Right lobe of liver (tissue), 6 donors: Measurements from ENCODE around the gene PRKAG3. TPM values are rescaled to one million over a fixed set of nuclear protein-coding genes. Genes with fewer than 3 reads are reported as not detected.
"Not testable (repeated sequence)": the region's sequence is repeated elsewhere in the genome, so short reads cannot be mapped to it uniquely, and the experiment has no call there.

Experiments
- ATAC-seq, 4 donors: fragments of 200-7000 bp; cut with Tn5 transposase; one replicate each; pipeline ENCODE4 v1.9.1; 2020; ENCODE audit warnings: mild to moderate bottlenecking in 4 of 4, moderate library complexity in 4 of 4
- DNase-seq, 3 donors: peaks; one replicate each; pipeline ENCODE4 v3.0.0-alpha.2; 2020
- H3K27ac ChIP-seq, 3 donors: fragments of 200-600 bp; one replicate each; pipeline ENCODE4 v1.8.0; 2022
- H3K27me3 ChIP-seq, 2 donors: fragments of 200-600 bp; one replicate each; pipeline ENCODE4 v1.8.0; 2022
- H3K36me3 ChIP-seq, 4 donors: fragments of 200-600 bp; sonication (generic) in 1 of 4; one replicate each; pipeline versions ENCODE4 v1.5.1 to v1.8.0; 2017 to 2022; ENCODE audit warnings: control low read depth in 1 of 4
- H3K4me1 ChIP-seq, 4 donors: fragments of 200-600 bp; sonication (generic) in 1 of 4; one replicate each; pipeline versions ENCODE4 v1.5.1 to v1.8.0; 2017 to 2022; ENCODE audit warnings: control low read depth in 1 of 4
- H3K4me3 ChIP-seq, 3 donors: fragments of 200-600 bp; one replicate each; pipeline ENCODE4 v1.8.0; 2022
- H3K9me3 ChIP-seq, 4 donors: fragments of 200-600 bp; sonication (generic) in 1 of 4; one replicate each; pipeline versions ENCODE4 v1.5.1 to v1.8.0; 2017 to 2022; ENCODE audit warnings: control low read depth in 1 of 4
- POLR2A ChIP-seq: fragments of 450-650 bp; IDR thresholded peaks from one replicate; pipeline ENCODE4 v1.6.1; 2017; ENCODE audit warnings: antibody characterized with exemption, mild to moderate bottlenecking
- WGBS: methylation state at CpG from one replicate; pipeline ENCODE4 v1.1.6; 2018; ENCODE audit warnings: low coverage, low lambda C conversion rate; ENCODE audit not compliant: insufficient coverage; ENCODE audit errors: missing lambda C conversion rate; 5-methylcytosine and 5-hydroxymethylcytosine counted together
- intact Hi-C, 2 donors: fragments of 100-400 bp; cut with DNase I; formaldehyde crosslinking; loops; one replicate each; pipeline versions ENCODE4 v1.11.2 to v1.14.1; 2022
- microRNA-seq, 2 donors: library from miRNA; unstranded; fragments of <30 nt; microRNA quantifications; one replicate each; pipeline ENCODE4, GENCODE V29; 2019 to 2020
- total RNA-seq, 6 experiments: library from RNA; depleted of rRNA in 2 of 6; stranded (reverse); fragments of >200 nt in 2 of 6; fragmentation: NEBNext Ultra II Directional in 3 of 6; extraction: Animal tissue kit (Norgen Biotek cat#: 25700) in 3 of 6; gene quantifications; one replicate each; pipeline versions ENCODE4 v1.1.0 to v1.2.4, GENCODE V29; 2016 to 2023
- TF ChIP-seq, protein P1 (sequence below), 4 donors: fragments of 200-600 bp in 3 of 4; fragments of 450-650 bp in 1 of 4; IDR thresholded peaks; one replicate each; pipeline versions ENCODE4 v1.5.1 to v1.8.0; 2016 to 2022; ENCODE audit warnings: antibody characterized with exemption in 4 of 4, mild to moderate bottlenecking in 2 of 4
- donor health status: DM: no; HTN: yes; CAD: no.
- donor health status: DM: no; HTN: no; CAD: no.
- donor health status: DM: no; HTN: no; CAD: no.
- donor health status: DM: no; HTN: yes; CAD: no.
- donor health status: DM: no; HTN: yes; CAD: no.

PRKAG3 gene
- total RNA-seq, 6 experiments from 2014 or later, result not detected

DNA sequence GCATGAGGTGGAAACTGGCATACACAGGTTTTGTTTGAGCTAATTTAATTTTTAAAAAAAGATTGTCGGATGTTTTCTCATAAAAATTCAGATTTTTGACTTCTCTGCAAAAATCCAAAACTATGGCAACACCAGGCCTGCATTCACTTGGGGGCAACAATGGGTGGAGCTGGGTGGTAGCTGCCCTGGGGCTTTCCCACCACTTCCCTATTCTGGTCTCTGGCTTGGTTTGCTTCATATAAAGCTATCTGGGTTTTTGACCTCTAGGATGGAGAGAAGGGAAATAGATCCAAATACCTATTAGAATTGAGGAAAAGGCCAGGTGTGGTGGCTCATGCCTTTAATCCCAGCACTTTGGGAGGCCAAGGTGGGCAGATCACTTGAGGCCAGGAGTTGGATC is 55.1 kb downstream of the PRKAG3 start:
- no peak for ATAC-seq
- H3K4me3 ChIP-seq, result no peak overlapping the region

DNA sequence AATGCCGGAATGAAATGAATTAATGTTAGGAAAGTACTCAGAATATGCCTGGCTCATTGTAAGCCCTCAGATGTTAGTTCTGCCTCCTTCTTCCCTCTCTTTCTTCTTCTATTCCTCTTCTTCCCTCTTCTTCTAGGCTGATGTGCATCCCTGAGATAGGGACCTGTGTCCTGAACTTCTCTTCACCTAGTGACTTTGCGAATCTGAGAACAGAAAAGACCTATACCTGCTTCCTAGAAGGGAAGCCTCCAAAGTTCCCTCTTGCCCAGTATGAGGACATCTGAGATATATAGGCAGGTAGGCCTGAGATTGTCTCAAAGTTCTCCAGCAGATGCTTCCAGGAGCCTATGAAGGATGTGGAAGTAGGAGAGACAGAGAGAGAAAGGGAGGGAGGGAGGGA is 57.7 kb downstream of the PRKAG3 start:
- 100% methylated on average over 2 of the region's 2 CpGs for WGBS
- no peaks in the 10 kb centered on the region for H3K27me3 ChIP-seq
- H3K27ac ChIP-seq, result no peak overlapping the region
- DNase-seq, result no peak
- H3K4me3 ChIP-seq, result no peak overlapping the region
- ATAC-seq, result no peak
- H3K9me3 ChIP-seq, result no peaks in the 10 kb centered on the region
- H3K4me1 ChIP-seq, result no peaks in the 10 kb centered on the region
- no peak for TF ChIP-seq POLR2A
- TF ChIP-seq, protein P1, sequence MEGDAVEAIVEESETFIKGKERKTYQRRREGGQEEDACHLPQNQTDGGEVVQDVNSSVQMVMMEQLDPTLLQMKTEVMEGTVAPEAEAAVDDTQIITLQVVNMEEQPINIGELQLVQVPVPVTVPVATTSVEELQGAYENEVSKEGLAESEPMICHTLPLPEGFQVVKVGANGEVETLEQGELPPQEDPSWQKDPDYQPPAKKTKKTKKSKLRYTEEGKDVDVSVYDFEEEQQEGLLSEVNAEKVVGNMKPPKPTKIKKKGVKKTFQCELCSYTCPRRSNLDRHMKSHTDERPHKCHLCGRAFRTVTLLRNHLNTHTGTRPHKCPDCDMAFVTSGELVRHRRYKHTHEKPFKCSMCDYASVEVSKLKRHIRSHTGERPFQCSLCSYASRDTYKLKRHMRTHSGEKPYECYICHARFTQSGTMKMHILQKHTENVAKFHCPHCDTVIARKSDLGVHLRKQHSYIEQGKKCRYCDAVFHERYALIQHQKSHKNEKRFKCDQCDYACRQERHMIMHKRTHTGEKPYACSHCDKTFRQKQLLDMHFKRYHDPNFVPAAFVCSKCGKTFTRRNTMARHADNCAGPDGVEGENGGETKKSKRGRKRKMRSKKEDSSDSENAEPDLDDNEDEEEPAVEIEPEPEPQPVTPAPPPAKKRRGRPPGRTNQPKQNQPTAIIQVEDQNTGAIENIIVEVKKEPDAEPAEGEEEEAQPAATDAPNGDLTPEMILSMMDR (IDR thresholded peaks at IDR 0.05), result no peak
- intact Hi-C loops, result no loop called here
- H3K36me3 ChIP-seq, result no peaks in the 10 kb centered on the region

More for the DNA sequence above, 55.1 kb downstream of the PRKAG3 start:
- intact Hi-C loops, result no loop called here
- 93% methylated on average over 1 of the region's 1 CpG for WGBS
- Histone ChIP-seq H3K27ac (no peak overlapping the region), H3K9me3 (no peaks in the 10 kb centered on the region), H3K4me1 (peaks cover 0 to 5% (median 0%) of the 10 kb centered on the region in 4 donors), H3K36me3 (no peaks in the 10 kb centered on the region), H3K27me3 (no peaks in the 10 kb centered on the region)
- TF ChIP-seq, protein P1 (IDR thresholded peaks at IDR 0.05), result no peak
- no peak for TF ChIP-seq POLR2A
- DNase-seq, result no peak

DNA sequence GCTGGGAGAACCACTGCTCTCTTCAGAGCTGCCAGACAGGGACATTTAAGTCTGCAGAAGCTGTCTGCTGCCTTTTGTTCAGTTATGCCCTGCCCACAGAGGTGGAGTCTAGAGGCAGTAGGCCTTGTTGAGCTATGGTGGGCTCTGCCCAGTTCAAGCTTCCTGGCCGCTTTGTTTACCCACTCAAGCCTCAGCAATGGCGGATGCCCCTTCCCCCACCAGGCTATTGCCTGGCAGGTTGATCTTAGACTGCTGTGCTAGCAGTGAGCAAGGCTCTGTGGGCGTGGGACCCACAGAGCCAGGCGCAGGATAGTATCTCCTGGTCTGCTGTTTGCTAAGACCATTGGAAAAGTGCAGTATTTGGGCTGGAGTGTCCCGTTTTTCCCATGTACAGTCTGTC is 58.8 kb downstream of the PRKAG3 start:
- H3K9me3 ChIP-seq, H3K27ac ChIP-seq, H3K27me3 ChIP-seq, ATAC-seq, H3K36me3 ChIP-seq, intact Hi-C loops, H3K4me3 ChIP-seq, DNase-seq, H3K4me1 ChIP-seq: not testable (repeated sequence)
- 87% methylated on average over 3 of the region's 5 CpGs for WGBS

Small RNAs within 50 kb of the gene (microRNA-seq; reads per million reads assigned to microRNA genes)
- 0 reads per million in 2 donors for gene MIR9500

Other genes with a start within 250 kb of the PRKAG3 start
- gene PLCD4, start 223.9 kb downstream of the PRKAG3 start, total RNA-seq, result under 1 TPM; 0.31 to 0.95 (median 0.56) TPM
- gene ZNF142, start 172.2 kb downstream of the PRKAG3 start, total RNA-seq, result 10 to 100 TPM in 2 of 6 experiments, 1 to 10 TPM in 4; 7.1 to 12.5 (median 7.5) TPM
- 10 to 100 TPM; 19.7 to 34.1 (median 28.0) TPM for gene BCS1L, start 172.1 kb downstream of the PRKAG3 start, total RNA-seq
- 10 to 100 TPM in 1 of 6 experiments, 1 to 10 TPM in 5; 7.7 to 11.1 (median 9.1) TPM for gene RNF25, start 159.8 kb downstream of the PRKAG3 start, total RNA-seq
- 10 to 100 TPM in 5 of 6 experiments, 1 to 10 TPM in 1; 9.2 to 14.0 (median 12.7) TPM for gene STK36, start 159.7 kb downstream of the PRKAG3 start, total RNA-seq
- 10 to 100 TPM in 4 of 6 experiments, 1 to 10 TPM in 2; 8.2 to 14.8 (median 11.6) TPM for gene TTLL4, start 121.0 kb downstream of the PRKAG3 start, total RNA-seq
- gene CYP27A1, start 49.7 kb downstream of the PRKAG3 start, total RNA-seq, result 100 to 1,000 TPM; 209 to 463 (median 238) TPM
- gene WNT6, start 28.0 kb upstream of the PRKAG3 start, total RNA-seq, result under 1 TPM in 1 of 6 experiments, not detected in 5; 0.25 TPM
- gene WNT10A, start 49.0 kb upstream of the PRKAG3 start, total RNA-seq, result under 1 TPM in 1 of 6 experiments, not detected in 5; 0.31 TPM
- gene CDK5R2, start 127.9 kb upstream of the PRKAG3 start, total RNA-seq, result not detected
- gene FEV, start 153.4 kb upstream of the PRKAG3 start, total RNA-seq, result not detected
- gene CRYBA2, start 161.6 kb upstream of the PRKAG3 start, total RNA-seq, result not detected
- not detected for gene CFAP65, start 209.7 kb upstream of the PRKAG3 start, total RNA-seq
- gene IHH, start 229.1 kb upstream of the PRKAG3 start, total RNA-seq, result 1 to 10 TPM in 3 of 6 experiments, under 1 TPM in 3; 0.42 to 3.9 (median 1.1) TPM